Measurements from ENCODE around the gene TMEM178B.

The TMEM178B gene

DNA sequence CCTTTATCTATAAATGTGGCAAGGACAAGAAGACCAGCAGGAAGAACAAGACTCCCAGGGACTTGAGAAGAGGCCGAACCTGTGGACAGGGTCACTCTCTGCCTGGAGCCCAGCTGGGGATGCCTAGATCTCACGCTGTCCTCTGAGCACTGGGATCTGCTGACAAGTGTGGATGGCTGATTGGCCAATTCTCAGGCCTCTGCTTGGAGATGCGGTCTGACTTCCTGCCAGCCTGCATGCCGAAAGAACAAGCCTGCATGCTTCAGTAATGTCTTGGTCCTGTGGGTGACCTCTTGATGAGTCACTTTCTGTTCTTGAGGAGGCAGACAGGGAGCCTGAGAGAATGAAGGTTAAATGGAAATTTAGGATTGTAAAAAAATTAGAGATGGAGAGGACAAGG lies 84.7 kb downstream of the TMEM178B start:
- TF ChIP-seq SIN3A (IDR thresholded peaks at IDR 0.05; ENCODE audit: borderline replicate concordance, insufficient read depth, low read length) (no peak), POLR2AphosphoS5 (IDR thresholded peaks at IDR 0.05; ENCODE audit: low read depth, low read length) (no peak), FOXP2 (optimal IDR thresholded peaks at IDR 0.05; ENCODE audit: borderline replicate concordance, extremely low read depth, extremely low read length, insufficient read depth) (no peak), TAF1 (IDR thresholded peaks at IDR 0.05; ENCODE audit: borderline replicate concordance, insufficient read depth, low read length) (no peak)
- TF ChIP-seq, protein P1, sequence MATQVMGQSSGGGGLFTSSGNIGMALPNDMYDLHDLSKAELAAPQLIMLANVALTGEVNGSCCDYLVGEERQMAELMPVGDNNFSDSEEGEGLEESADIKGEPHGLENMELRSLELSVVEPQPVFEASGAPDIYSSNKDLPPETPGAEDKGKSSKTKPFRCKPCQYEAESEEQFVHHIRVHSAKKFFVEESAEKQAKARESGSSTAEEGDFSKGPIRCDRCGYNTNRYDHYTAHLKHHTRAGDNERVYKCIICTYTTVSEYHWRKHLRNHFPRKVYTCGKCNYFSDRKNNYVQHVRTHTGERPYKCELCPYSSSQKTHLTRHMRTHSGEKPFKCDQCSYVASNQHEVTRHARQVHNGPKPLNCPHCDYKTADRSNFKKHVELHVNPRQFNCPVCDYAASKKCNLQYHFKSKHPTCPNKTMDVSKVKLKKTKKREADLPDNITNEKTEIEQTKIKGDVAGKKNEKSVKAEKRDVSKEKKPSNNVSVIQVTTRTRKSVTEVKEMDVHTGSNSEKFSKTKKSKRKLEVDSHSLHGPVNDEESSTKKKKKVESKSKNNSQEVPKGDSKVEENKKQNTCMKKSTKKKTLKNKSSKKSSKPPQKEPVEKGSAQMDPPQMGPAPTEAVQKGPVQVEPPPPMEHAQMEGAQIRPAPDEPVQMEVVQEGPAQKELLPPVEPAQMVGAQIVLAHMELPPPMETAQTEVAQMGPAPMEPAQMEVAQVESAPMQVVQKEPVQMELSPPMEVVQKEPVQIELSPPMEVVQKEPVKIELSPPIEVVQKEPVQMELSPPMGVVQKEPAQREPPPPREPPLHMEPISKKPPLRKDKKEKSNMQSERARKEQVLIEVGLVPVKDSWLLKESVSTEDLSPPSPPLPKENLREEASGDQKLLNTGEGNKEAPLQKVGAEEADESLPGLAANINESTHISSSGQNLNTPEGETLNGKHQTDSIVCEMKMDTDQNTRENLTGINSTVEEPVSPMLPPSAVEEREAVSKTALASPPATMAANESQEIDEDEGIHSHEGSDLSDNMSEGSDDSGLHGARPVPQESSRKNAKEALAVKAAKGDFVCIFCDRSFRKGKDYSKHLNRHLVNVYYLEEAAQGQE (IDR thresholded peaks at IDR 0.05; ENCODE audit: insufficient read depth in 1 of 2, low read depth in 2 of 2, low read length in 2 of 2), result no peak

DNA sequence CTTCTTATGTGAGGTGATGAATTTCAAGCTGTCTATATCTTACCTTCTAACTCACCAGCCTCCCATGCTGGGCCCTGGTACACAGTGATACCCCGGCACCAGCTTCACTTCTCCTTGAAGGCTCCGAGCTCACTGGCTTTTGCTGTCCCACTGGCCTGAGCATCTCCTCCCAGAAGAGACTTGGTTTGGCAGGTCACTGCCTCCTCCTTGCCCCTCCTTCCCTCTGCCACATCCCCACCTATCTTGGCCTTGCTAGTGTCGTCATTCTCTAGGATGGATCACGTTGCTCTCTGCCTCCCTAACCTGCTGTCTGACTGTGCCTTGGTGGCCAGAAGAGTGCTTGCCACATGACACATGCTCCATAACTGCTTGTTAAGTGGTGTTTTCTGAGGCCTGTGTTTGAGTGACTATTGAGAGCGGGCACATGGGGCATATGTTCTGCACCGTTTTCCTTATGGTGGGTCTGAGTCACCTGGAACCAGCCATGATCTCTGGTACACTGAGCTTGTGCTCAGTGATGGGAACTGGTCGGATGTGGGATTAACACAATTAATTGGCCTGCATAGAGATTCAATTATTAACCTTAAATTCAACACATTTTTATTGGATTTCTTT lies 86.5 kb downstream of the TMEM178B start:
- no peak for TF ChIP-seq FOXP2 (optimal IDR thresholded peaks at IDR 0.05; ENCODE audit: borderline replicate concordance, extremely low read depth, extremely low read length, insufficient read depth)
- no peak for TF ChIP-seq SIN3A (IDR thresholded peaks at IDR 0.05; ENCODE audit: borderline replicate concordance, insufficient read depth, low read length)
- TF ChIP-seq, protein P1 (IDR thresholded peaks at IDR 0.05; ENCODE audit: insufficient read depth in 1 of 2, low read depth in 2 of 2, low read length in 2 of 2), result no peak
- TF ChIP-seq TAF1 (IDR thresholded peaks at IDR 0.05; ENCODE audit: borderline replicate concordance, insufficient read depth, low read length), result no peak
- TF ChIP-seq POLR2AphosphoS5 (IDR thresholded peaks at IDR 0.05; ENCODE audit: low read depth, low read length), result no peak

DNA sequence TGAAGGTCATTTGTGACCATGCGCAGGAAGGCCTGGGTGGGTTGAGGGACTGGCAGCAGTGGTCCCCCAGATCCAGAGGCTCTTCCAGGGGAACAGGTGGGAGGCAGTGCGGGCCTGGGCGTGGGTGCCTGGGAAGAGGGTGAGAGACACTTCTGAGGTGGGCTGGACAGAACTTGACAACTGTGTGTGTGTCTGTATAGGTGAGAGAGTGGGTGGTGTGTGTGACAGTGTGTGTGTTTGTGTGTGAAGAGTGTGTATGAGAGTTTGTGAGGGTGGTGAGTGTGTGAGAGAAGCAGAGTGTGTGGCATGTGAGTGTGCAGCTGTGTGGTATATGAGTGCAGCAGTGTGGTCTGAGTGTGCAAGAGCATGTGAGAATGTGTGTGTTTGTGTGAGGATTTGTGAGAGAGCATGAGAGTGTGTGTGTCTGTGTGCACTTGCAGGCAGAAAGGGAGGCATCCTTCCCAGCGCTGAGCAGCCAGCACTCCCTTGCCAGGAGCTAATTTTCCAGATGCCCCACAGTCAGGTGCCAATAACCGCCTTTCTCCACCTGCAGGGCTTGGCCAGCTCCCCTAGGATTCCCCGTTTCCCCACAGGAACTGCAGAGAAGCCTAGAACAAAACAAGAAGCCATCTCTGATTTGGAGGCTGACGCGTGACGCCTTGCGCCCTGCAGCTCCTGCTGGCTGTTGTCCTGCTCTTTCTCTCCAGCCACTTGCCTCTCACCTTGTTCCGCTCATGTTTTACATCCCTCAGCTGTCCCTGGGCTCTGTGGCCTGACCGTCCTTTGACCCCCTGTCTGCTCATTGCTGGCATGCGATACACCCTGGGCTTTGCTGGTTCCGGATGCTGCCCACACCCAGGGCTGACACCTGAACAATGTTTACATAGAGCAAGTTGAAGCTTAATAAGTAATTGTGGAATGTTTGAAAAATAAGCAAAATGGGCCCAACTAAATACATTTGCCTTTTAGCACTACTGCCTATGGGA lies 88.0 kb downstream of the TMEM178B start:
- TF ChIP-seq POLR2AphosphoS5 (IDR thresholded peaks at IDR 0.05; ENCODE audit: low read depth, low read length), result no peak

DNA sequence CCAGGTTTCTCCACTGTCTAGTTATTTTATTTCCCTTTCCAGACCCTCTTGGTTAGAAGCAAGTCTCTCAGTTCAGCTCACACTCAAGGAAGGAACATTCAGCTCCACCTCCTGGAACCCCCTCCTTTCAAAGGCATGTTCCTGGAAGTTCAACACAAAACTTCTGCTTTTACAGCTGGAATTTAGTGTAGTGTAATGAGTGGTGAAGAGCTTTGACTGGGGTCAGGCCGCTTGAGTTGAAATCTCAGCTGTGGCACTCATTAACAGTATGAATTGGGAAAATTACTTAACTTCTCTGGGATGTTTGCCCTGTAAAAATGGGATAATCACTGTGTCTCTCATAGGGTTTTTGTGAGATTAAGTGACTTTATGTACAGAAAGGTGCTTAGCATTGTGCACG lies 91.7 kb downstream of the TMEM178B start:
- TF ChIP-seq TAF1 (IDR thresholded peaks at IDR 0.05; ENCODE audit: borderline replicate concordance, insufficient read depth, low read length), result no peak
- TF ChIP-seq FOXP2 (optimal IDR thresholded peaks at IDR 0.05; ENCODE audit: borderline replicate concordance, extremely low read depth, extremely low read length, insufficient read depth), result no peak
- TF ChIP-seq, protein P1 (IDR thresholded peaks at IDR 0.05; ENCODE audit: insufficient read depth in 1 of 2, low read depth in 2 of 2, low read length in 2 of 2), result no peak
- TF ChIP-seq POLR2AphosphoS5 (IDR thresholded peaks at IDR 0.05; ENCODE audit: low read depth, low read length), result no peak
- no peak for TF ChIP-seq SIN3A (IDR thresholded peaks at IDR 0.05; ENCODE audit: borderline replicate concordance, insufficient read depth, low read length)

DNA sequence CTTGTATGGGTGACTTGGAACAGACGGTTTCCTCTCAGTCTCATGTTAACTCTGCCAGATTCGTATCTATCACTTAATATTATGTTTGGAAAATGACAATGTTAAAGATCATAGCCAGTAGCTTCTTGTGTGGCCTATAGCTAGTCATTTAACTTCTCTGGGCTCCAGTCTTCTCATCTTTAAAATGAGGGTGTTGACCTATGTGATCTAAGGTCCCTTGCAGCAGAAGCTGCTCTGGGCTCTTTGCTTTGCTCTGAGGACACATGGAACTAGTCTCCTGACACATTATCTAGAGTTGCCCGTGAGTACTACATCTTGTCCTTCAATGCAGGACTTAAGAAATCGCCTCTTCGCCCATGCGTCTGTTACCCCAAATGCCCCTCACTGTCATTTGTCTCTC lies 93.1 kb downstream of the TMEM178B start:
- no peak for TF ChIP-seq FOXP2 (optimal IDR thresholded peaks at IDR 0.05; ENCODE audit: borderline replicate concordance, extremely low read depth, extremely low read length, insufficient read depth)
- no peak for TF ChIP-seq POLR2AphosphoS5 (IDR thresholded peaks at IDR 0.05; ENCODE audit: low read depth, low read length)
- TF ChIP-seq, protein P1 (IDR thresholded peaks at IDR 0.05; ENCODE audit: insufficient read depth in 1 of 2, low read depth in 2 of 2, low read length in 2 of 2), result no peak
- no peak for TF ChIP-seq TAF1 (IDR thresholded peaks at IDR 0.05; ENCODE audit: borderline replicate concordance, insufficient read depth, low read length)
- TF ChIP-seq SIN3A (IDR thresholded peaks at IDR 0.05; ENCODE audit: borderline replicate concordance, insufficient read depth, low read length), result no peak

Data from PFSK-1 (cell line).